Tibial nerve (tissue), 4 donors: ENCODE results near the gene DYNC1LI2.

Experiments used
- EP300 ChIP-seq, 2 donors: sonication (generic); formaldehyde crosslinking; IDR thresholded peaks; one replicate each; pipeline ENCODE4 v1.6.1; 2017; ENCODE audit warnings: antibody characterized with exemption in 2 of 2, mild to moderate bottlenecking in 1 of 2
- POLR2A ChIP-seq, 2 donors: fragments of 450-650 bp; IDR thresholded peaks; one replicate each; pipeline ENCODE4 v1.6.1; 2017; ENCODE audit warnings: antibody characterized with exemption in 2 of 2, mild to moderate bottlenecking in 2 of 2, moderate library complexity in 2 of 2
- TF ChIP-seq, protein P1 (sequence below), 5 experiments: fragments of 200-600 bp in 3 of 5; fragments of 450-650 bp in 2 of 5; sonication (generic) in 3 of 5; IDR thresholded peaks; one replicate each; pipeline ENCODE4 v1.5.1; 2016 to 2019; ENCODE audit warnings: antibody characterized with exemption in 5 of 5, mild to moderate bottlenecking in 3 of 5, moderate library complexity in 2 of 5

DNA sequence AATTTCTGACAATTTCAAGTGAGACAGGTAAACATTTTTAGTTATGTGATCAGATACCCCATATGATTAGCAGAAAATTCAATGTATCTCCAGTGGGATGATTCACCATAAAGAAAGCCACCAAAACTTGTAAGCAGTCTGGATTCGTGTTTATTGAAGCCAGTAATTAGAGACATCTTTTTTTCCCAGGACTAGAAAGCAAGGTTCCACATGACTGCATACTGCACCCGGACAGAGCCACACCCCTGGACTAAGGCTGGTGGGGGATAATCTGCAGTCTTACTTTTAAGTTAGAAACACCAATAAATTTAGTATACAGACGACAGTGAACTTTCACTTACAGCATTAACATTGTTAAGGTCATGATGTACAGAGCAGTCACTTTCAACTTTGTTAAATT, 30.6 kb downstream of the DYNC1LI2 start:
- TF ChIP-seq, protein P1, sequence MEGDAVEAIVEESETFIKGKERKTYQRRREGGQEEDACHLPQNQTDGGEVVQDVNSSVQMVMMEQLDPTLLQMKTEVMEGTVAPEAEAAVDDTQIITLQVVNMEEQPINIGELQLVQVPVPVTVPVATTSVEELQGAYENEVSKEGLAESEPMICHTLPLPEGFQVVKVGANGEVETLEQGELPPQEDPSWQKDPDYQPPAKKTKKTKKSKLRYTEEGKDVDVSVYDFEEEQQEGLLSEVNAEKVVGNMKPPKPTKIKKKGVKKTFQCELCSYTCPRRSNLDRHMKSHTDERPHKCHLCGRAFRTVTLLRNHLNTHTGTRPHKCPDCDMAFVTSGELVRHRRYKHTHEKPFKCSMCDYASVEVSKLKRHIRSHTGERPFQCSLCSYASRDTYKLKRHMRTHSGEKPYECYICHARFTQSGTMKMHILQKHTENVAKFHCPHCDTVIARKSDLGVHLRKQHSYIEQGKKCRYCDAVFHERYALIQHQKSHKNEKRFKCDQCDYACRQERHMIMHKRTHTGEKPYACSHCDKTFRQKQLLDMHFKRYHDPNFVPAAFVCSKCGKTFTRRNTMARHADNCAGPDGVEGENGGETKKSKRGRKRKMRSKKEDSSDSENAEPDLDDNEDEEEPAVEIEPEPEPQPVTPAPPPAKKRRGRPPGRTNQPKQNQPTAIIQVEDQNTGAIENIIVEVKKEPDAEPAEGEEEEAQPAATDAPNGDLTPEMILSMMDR (IDR thresholded peaks at IDR 0.05) = no peak
- TF ChIP-seq POLR2A (IDR thresholded peaks at IDR 0.05) = no peak
- TF ChIP-seq EP300 (IDR thresholded peaks at IDR 0.05) = no peak
